Measurements from ENCODE around the gene COL8A2.

GRCh38 chr1:36092166-36092797 is 32.7 kb downstream of the COL8A2 start:
- no peak for TF ChIP-seq CTCF (IDR thresholded peaks at IDR 0.05)
- no peak for TF ChIP-seq POLR2AphosphoS5 (IDR thresholded peaks at IDR 0.05)
- no peak for TF ChIP-seq POLR2A (IDR thresholded peaks at IDR 0.05)

Data from prostate gland (tissue), 2 donors.